NCI-H2081 treated with DMSO at 0.1 percent for 48 hours (cell line): ENCODE results near the gene WWOX.

Source experiments
- DNase-seq: peaks from one replicate; lab custom pipeline; 2025; lab: John Stamatoyannopoulos, UW

The WWOX gene

GRCh38 chr16:78773706-78774105 is 674.3 kb downstream of the WWOX start:
- no peak for DNase-seq

DNA sequence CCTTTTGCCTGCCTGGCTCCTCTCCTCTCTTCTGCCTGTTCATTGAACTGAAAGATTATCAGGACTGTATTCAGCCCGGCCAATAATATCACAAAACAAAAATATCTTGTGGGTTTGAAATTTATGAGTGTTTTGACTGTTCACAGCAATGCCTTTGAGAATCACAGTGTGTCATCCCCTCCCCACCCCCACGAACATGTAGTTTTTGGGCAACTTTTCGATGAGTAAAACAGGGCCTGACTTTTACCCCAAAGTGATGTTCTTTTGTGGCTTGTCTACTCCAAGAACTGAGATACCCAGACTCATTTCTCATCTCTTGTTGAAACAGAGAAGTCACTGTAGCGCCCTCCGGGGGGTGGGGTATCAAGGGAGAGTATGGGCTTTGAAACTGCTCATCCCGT is 675.7 kb downstream of the WWOX start:
- DNase-seq: no peak

DNA sequence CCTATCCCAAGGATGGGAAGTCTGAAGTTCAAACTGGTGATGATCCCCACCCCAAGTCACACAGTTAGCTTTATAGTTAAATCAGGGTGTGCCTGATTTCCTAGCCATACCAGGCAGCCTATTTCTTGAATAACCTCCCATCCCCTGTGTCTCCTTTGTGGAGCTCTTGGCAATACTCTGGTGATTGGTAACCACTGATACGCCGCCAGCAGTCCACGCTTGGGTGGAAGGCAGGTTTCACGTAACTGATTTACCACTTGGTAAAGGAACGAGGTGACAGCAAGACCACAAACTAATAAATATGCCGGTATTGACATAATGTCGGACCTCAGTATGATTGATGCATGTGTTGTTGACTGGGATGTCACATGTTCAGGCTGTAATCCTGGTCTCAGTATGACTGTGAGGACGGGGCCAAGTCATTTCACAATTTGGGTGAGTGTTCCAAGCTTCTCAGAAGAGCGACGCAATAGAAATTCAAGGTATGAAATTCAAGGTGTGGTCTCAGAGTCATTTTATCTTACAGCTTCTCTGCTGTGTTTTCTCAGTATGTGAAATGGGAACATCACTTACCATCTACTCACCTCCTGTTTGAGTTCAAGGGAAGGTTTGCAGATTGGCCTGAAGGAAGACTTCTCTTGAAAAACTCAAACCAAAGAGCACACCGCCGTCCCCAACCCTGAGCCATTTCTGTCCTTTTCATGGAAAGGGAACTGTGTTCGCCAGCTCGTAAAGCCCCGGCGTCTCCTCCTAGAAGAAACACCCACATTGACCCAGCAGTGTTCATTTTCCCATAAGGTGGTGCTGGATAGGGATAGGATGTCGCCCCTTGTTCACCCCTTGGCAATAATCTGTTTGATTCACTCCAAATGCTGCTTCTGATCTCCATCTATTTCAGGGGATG is 678.9 kb downstream of the WWOX start:
- DNase-seq: no peak

DNA sequence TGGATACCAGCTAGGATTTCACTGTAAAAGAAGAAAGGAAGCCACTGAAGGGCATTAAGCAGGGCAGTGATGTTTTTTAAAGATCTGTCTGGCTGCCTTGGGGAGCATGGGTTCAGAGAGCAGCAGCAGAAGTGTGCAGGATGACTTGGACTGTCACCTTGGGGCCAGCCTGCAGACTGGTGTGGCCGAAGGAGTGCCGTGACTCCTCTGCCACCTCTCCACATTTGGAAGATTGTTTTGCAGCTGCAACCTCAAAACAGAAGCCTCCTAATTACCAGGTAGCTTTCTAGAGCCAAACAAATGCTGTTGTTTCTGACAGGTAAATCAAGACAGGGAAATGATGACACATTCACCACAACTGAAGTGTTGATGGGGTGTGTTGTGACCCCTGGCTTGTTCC is 681.4 kb downstream of the WWOX start:
- DNase-seq: no peak

GRCh38 chr16:78782572-78782971 is 683.1 kb downstream of the WWOX start:
- DNase-seq: no peak

DNA sequence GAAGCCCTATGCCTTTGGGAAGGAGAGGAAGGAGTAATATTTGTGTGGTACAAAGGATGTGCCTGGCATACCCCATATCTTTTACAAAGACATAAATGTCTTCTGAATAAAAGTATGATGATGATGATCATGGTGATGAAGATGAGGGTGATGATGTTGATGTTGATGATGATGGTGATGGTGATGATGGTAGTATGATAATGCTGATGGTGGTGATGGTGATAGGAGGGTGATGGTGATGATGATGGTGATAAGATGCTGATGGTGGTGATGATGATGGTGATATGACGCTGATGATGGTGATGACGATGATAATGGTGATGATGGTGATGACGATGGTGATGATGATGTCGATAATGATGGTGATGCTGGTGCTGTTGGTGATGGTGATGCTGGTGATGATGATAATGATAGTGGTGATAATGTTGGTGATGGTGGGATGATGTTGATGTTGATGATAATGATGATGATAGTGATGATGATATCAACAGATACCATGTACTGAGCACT is 684.2 kb downstream of the WWOX start:
- no peak for DNase-seq

DNA sequence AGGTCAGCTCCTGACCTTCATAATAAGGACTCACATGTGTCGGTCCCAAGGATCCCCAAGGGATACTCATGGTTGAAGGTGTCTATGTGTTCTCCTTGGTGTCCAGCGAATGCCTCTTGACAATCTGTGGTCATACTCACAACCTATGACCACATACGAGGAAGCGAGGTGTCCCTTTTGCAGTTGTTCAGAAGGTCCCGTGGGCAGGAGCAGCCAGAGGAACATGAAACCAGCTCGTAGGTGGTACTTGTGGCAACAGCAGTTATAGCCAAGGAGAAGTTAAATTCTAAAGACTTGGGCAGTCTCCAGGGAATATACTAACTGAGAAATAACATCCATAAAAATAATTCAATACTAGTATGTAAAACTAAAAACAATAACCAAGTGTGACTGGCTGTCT is 685.3 kb downstream of the WWOX start:
- DNase-seq: no peak

- no peak for DNase-seq
Observed at GRCh38 chr16:78785218-78785617, 685.8 kb downstream of the WWOX start.

GRCh38 chr16:78786635-78787034 is 687.2 kb downstream of the WWOX start:
- DNase-seq: no peak

DNA sequence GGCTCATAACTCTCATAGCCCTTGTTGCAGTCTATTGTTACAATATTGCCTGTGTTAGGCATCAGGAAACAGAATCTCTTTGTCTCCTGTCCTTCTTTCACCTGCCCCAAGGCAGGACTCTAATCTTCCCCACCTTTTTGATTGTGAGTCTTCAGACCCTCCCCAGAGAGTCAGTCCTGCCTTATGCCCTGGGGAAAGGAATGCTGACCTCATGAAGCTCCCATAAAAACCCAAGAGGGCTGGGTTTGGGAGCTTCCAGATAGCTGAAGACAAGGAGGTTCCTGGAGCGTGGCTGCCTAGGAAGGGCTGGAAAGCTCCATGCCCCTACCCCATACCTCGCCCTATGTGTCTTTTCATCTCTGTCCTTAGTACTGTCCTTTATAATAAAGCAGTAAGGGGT is 688.8 kb downstream of the WWOX start:
- no peak for DNase-seq

DNA sequence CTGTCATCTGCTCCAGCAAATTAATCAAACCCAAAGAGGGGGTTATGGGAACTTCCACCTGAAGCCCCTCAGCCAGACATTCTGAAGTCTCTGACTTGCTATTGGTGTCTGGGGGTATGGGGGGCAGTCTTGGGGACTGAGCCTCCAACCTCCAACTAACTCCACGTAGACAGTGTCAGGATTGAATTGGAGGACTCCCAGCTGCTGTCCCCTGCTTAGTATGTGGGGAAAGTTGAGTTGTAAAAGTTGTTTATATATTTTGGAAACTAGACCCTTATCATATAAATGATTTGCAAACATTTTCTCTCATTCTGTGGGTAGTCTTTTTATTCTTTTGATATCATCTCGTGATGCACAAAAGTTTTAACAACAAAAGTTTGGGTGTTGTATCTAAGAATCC is 689.2 kb downstream of the WWOX start:
- DNase-seq: no peak

- DNase-seq: no peak
Observed at GRCh38 chr16:78789561-78789960, 690.1 kb downstream of the WWOX start.

DNA sequence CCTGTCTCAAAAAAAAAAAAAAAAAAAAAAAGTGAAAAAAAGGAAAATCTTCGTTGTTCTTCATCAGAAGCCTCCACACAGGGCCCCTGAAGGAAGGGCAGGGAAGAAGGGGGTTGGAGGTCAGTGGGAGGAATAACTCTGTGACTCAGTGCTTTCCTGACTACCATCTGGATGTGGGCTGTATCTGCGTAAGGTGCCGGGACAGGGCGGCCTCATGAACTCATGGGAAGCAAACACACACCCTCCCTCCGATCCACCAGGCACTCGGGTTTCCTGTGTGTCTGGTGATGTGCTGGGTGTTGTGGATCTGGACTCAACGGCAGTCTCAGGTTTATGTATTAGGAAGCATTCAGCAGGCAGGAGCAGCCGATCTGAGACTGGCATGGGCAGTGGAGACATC is 691.6 kb downstream of the WWOX start:
- no peak for DNase-seq

GRCh38 chr16:78791926-78792325 is 692.5 kb downstream of the WWOX start:
- no peak for DNase-seq

DNA sequence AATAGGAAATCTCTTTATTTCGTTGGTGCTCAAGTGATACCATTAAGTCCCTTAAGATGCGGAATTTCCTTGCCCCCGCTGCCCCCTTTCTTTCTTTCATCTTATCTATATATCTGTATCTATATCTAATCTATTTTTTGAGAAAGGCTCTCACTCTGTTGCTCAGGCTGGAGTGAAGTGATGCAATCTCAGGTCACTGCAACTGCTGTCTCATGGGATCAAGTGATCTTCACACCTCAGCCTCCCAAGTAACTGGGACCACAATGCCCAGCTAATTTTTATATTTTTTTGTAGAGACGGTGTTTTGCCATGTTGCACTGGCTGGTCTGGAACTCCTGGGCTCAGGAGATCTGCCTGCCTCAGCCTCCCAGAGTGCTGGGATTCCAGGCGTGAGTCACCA is 693.5 kb downstream of the WWOX start:
- DNase-seq: no peak

GRCh38 chr16:78794581-78795250 is 695.3 kb downstream of the WWOX start:
- DNase-seq: no peak

GRCh38 chr16:78795433-78795832 is 696.0 kb downstream of the WWOX start:
- DNase-seq: no peak

DNA sequence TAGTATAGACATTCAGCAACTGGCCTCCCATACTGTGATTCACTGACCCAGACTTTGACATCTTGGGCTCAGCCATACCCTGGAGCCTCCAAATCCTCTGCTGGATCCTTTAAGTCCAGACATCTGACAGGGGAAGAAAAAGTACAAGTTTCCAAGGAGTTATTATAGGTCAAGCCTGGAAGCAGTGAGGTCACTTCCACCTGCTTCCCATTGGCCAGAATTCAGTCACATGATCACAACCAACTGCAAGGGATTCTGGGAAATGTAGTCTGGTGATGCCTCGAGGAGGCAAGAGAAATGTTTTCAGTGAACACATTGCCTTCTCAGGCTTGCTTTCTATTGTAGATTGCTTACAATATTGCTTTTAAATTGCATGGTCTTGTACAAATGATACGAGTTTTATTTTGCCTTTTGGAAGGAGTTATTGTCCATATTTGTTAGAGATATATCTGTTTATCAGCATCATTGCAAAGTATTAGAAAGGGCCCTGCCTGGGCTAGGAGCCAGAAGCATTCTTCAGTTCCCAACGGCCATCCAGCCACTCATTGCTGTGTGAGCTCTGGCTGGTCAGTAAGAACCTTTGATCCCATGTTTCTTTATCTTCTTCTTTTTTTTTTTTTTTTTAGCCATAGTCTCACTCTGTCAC is 696.9 kb downstream of the WWOX start:
- no peak for DNase-seq

DNA sequence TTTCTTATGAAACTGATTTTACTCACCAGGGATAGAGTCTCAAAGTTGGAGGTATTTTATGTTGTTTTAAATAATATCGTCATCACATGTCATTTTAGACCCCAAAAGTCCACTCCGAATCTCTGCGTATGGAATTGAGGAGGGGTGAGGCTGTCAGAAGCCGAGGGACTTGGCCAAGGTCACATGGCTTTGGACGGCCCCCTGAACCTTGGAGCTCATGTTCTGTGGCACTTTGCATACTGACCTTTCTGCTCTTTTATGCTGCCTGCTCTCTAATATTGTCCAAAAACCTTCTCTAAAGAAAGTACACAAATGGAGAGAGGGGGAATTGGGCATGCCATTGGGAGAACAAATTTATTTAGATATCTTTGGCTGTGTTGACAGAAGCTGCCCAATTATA is 700.0 kb downstream of the WWOX start:
- no peak for DNase-seq

GRCh38 chr16:78800523-78800922 is 701.1 kb downstream of the WWOX start:
- DNase-seq: no peak

- no peak for DNase-seq
Observed at GRCh38 chr16:78804058-78804735, 704.7 kb downstream of the WWOX start.

GRCh38 chr16:78805556-78805955 is 706.1 kb downstream of the WWOX start:
- no peak for DNase-seq
